ENCODE results near the gene CHRDL2. TPM values are rescaled to one million over a fixed set of nuclear protein-coding genes. Genes with fewer than 3 reads are reported as not detected.
A peak's percentile ranks its signal among the peaks of the same experiment; 100 is the strongest.

Gene CHRDL2
- total RNA-seq, 1 experiment from 2014 or later: 0.39 TPM

GRCh38 chr11:74702383-74703007 lies 28.7 kb downstream of the CHRDL2 start:
- Histone ChIP-seq H4K20me1 (ENCODE audit: control insufficient read depth, insufficient read depth, insufficient read length) (no peaks in the 10 kb centered on the region), H2BK15ac (ENCODE audit: low read depth, low read length) (no peak overlapping the region)
- no peak overlapping the region for H3K4me3 Mint-ChIP-seq

More at GRCh38 chr11:74702383-74703007, 28.7 kb downstream of the CHRDL2 start:
- H3K36me3 Mint-ChIP-seq (ENCODE audit: insufficient read depth in 1 of 3, low read depth in 3 of 3): no peaks in the 10 kb centered on the region; a peak in 1 of 7 replicates
- Histone ChIP-seq H3K18ac (ENCODE audit: insufficient read length, low read depth, low read length) (no peak overlapping the region), H3K56ac (ENCODE audit: insufficient read length, low read depth, low read length) (no peak overlapping the region), H2BK5ac (ENCODE audit: insufficient read length, low read length) (no peak overlapping the region), H3K9me3 (ENCODE audit: control insufficient read depth, low read depth, low read length) (no peaks in the 10 kb centered on the region), H2BK12ac (ENCODE audit: insufficient read length, low read depth, low read length) (no peak overlapping the region), H3K27me3 (ENCODE audit: insufficient read depth, low read length) (no peaks in the 10 kb centered on the region), H4K8ac (replicated peaks; ENCODE audit: insufficient read length, low read depth, low read length) (no peak overlapping the region), H3K14ac (ENCODE audit: insufficient read depth, low read length) (no peak overlapping the region), H3K4ac (ENCODE audit: low read depth, low read length) (no peak overlapping the region), H3K4me1 (ENCODE audit: insufficient read depth, low read length) (peaks cover 1% of the 10 kb centered on the region; the same call in 1 of the 2 replicates), H3K9ac (ENCODE audit: extremely low read depth, insufficient read length, low read length) (no peak overlapping the region), H3K23me2 (ENCODE audit: insufficient read length, low read depth, low read length, poor library complexity, severe bottlenecking) (no peaks in the 10 kb centered on the region), H2BK120ac (ENCODE audit: low read depth, low read length, poor library complexity, severe bottlenecking) (no peak overlapping the region), H3T11ph (ENCODE audit: low read length) (no peak overlapping the region), H4K5ac (ENCODE audit: insufficient read length, low read depth, low read length) (no peak overlapping the region), H2AK5ac (ENCODE audit: insufficient read length, low read length) (no peak overlapping the region), H2BK20ac (ENCODE audit: low read depth, low read length, poor library complexity, severe bottlenecking) (no peak overlapping the region), H4K91ac (ENCODE audit: insufficient read length, low read depth, low read length) (no peak overlapping the region), H3K23ac (ENCODE audit: insufficient read length, low read depth, low read length) (no peak overlapping the region), H3K79me2 (ENCODE audit: insufficient read depth, low read length) (no peaks in the 10 kb centered on the region), H3K4me2 (ENCODE audit: insufficient read depth, insufficient read length, low read length) (no peak overlapping the region), H3K79me1 (ENCODE audit: insufficient read depth, low read depth, low read length, poor library complexity, severe bottlenecking) (no peaks in the 10 kb centered on the region), H3K27ac (ENCODE audit: insufficient read length, low read depth, low read length) (no peak overlapping the region), H2AFZ (ENCODE audit: low read length) (no peak overlapping the region)
- DNase-seq: peak; percentile 80
- no peak overlapping the region for H3K27ac Mint-ChIP-seq
- H3K27me3 Mint-ChIP-seq (ENCODE audit: low read depth): peaks cover 2% of the 10 kb centered on the region; the same call in 1 of the 2 replicates
- no CpG with 5 or more reads among the region's 15 CpGs for WGBS (ENCODE audit: extremely low coverage, insufficient read length, low lambda C conversion rate)
- H3K4me1 Mint-ChIP-seq: peaks cover 2 to 4% of the 10 kb centered on the region in 2 experiments
- TF ChIP-seq CTCF (conservative IDR thresholded peaks at IDR 0.05): peak; percentile 93
- H3K9me3 Mint-ChIP-seq: no peaks in the 10 kb centered on the region
